Measurements from ENCODE around the gene SAMD10.
"Not testable (repeated sequence)": the region's sequence is repeated elsewhere in the genome, so short reads cannot be mapped to it uniquely, and the experiment has no call there.

The SAMD10 gene

DNA sequence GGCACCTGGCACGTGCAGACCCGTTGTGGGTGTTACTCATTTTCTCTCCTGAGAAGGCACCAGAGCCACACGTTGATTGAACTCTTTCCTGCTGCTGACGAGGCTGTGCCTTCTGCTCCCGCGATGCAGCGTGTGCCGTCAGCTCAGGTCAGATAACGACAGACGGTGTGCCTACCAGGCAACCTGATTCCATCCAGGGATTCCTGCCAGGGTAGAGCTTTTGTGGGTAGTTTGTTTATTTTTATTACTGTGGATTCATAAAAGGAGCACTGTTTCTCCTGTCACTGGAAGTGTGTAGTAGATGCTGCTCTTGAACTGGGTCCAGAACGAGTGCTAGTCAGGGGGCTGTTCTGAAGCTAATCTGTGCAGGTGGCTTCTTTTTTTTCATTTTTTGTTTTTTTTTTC lies 22.2 kb upstream of the SAMD10 start:
- DNase-seq (ENCODE audit: low read depth), result no peak

DNA sequence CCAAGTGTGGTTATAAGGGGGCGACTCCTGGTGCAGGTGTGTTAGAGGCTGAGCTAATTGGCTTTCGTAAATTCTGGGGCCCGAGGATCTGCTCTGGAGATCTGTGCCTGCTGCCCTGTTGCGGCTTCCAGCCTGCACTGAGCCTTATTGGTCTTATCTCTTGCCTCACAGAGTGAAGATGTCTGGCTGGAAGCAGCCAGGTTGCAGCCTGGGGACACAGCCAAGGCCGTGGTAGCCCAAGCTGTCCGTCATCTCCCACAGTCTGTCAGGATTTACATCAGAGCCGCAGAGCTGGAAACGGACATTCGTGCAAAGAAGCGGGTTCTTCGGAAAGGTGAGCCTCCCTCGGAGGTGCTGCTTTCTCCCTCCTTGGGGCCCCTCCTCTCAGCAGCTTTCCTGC lies 21.5 kb upstream of the SAMD10 start:
- DNase-seq (ENCODE audit: low read depth), result no peak

DNA sequence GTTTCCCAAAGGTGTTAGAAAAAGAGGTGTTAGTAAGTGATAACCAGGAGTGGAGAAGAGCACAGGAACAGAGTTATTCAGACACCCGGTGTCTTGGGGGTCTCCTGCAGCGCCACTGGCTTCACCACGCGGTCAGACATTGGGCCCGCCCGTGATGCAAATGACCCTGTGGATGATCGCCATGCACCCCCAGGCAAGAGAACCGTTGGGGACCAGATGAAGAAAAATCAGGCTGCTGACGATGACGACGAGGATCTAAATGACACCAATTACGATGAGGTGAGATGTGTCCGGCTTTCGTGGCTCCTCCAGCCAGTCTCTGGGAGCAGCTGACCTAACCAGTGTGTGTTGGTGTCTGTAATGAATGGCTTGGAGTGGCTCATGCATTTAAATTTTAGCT lies 3.5 kb upstream of the SAMD10 start:
- no peak for DNase-seq (ENCODE audit: low read depth)

DNA sequence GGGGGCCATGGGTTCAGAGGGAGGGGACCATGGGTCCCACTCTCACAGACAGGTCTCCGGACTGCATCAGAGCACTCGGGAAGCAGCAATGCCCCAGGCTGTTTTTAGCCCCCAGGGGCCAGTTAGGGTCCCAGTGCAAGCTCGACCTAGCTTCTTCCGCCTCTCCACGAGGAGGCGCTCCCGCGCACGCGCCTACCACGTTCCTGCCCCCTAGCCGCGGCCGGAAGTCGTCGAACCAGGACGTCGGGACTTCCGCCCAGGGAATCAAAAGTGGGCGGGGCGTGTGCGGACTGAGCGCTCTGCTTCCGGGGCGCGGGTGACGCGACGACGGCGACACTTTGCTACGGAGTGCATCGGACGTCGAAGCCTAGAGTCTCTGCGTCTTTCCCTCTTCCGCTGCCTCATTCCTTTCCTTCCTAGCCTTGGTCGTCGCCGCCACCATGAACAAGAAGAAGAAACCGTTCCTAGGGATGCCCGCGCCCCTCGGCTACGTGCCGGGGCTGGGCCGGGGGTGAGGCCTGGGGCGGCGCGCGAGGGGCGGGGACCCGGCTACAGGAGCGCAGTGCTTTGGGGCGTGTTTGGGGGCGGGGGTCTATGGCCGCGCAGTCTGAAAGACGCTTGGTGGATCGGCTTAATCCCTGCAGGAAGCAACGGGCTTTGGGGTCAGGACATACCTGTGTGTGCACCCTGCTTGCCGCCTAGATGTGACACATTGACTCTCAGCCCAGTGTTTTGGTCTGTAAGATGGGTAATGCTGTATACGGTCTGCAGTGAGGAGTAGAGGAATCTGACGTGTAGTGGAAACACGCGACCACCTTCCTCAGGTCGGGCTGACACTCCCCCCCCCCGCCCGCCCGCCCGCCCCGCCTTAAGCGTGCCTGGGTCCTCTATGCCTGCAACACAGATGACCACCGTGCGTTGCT lies 1.6 kb upstream of the SAMD10 start, which contains the start of gene PRPF6:
TSS of gene PRPF6 (plus strand) at position 327 of the 923 bp plus-strand sequence. CDS start at position 441, 114 bp downstream.
- DNase-seq (ENCODE audit: low read depth), result peak; percentile 88

DNA sequence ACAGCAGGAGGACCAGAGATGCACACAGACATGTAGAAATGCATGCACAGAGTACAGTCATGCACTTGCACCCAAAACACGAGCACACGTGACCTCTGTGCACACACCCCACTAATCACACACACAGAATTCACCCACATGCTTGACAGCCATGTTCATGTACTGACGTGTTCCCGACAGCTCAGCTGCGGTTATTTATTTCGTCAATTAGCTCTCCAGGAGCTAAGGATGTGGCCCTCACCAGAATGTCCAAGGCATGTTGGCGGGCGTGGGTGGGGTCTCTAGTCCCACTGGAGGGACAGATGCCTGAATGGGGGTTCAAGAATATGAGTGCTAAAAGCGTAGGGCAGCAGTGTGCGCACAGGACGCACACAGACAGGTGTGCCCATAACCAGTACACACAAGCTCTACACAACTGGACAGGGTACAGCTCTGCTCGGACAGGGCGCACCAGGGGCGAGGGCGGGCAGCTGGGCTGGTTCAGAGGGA lies 919 bp upstream of the SAMD10 start:
- no peak for DNase-seq (ENCODE audit: low read depth)

DNA sequence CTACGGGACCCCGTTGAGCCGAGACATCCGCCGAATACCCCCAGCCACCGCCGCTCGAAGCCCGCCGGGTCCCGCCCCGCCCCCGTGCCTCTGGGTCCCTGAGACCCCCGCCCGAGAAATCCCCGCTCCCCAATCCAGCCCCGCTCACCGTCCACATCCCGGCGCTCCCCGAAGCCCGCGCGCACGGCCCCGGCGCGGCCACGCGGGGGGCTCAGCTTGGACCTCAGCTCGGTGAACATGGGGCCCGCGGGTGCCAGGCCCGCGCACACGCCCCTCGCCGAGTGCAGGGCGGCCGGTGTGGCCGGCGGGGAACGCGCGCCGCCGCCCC lies 249 bp downstream of the SAMD10 start:
- DNase-seq (ENCODE audit: low read depth), result no peak

DNA sequence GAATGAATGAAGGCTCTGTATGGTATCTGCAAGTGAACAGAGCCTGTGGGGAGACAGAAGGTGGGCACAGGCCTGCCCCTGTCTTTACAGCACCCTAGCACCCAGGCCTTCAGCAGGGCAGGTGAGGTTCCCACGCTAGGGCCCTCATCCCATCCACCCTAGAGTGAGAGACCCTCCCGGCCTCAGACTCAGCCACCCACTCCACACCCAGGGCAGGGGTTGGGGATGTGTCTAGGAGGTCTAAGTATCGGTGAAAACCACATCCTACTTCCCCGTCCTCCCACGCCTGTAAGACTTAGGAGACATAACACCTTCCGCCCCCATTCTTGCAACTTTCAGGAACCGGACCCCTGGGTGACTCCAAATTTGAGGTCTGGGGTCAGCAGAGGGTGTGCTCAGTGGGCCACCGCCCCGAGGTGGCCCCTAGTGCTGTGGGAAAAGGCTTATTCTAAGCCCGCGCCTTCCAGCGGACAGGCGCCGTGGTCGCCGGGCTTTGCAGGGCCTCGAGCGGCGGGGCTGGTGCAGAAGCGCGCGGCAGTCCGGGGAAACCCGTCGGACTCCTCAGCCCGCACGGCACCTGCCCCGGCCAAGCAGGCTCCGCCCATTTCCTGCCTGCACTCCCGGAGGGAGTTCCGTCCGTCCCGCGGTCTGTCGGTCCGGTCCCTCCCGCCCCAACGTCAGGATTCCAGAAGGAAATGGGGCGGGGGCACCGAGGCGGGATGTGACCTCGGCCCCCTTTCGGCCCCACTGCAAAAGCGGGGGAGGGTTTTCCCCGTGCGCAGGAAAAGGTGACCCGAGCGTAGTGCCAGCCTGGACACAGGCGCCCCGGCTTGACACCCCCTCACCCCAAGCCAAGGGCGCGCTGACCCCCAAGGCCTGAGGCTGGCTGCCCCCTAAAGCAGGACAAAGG lies 868 bp downstream of the SAMD10 start:
- DNase-seq (ENCODE audit: low read depth), result no peak

DNA sequence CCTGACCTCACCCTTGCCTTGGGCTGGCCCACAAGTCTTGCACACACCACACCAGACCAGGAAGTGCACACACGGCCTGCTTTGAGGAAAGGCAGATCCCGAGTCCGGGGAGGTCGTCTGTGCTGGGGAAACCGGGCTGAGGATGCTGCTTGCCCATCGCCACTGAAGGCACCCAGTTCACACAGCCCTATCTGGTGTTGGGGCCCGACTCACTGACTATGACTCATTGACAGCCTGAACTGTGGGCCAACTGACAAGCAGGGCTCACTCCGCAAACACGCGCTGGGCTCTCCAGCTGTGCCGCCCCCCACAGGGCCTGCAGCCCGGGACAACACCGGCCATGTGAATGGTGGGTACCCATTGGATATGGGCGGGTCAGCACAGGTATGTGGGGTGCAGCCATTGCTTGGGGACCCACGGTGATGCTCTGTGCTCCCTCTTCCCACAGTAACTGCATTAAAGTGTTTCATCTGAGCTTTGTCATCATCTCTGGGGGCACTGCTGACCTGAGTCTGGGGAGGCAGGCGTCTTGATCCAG lies 1.6 kb downstream of the SAMD10 start:
- peak; percentile 51 for DNase-seq (ENCODE audit: low read depth)

DNA sequence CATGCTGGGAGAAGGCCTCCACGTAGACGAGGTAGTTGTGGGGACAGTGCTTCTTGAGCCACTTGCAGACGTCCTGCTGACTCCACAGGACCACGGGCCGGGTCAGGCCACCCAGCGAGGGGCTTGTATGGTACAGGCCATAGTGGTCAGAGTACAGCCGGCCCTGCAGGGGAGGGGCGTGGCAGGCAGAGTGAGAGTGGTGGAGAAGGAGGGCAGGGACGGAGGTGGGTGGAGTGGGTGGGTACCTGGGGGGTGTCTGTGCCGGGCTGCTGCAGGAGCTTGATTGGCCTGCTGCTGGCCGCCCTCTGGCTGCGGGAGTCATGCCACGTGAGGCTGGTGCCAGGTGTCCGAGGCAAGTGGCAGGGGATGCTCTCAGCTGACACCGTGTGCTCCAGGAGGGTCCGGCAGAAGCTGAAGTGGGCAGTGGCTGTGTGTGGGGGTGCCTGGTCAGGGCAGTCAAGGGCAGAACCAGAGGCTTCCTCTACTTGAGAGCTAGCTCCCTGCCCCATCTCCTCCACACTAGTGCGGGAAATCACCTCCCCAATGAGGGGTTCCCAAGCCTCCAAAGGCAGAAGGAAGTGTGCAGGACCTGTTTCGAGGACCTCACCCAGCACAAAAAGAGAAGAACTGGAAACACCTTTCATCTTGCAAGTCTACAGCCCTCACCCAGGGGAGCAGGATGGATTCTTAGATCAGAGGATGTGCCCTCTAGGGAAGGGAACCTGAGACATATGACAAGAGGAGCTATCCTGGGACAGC lies 2.3 kb downstream of the SAMD10 start:
- no peak for DNase-seq (ENCODE audit: low read depth)

DNA sequence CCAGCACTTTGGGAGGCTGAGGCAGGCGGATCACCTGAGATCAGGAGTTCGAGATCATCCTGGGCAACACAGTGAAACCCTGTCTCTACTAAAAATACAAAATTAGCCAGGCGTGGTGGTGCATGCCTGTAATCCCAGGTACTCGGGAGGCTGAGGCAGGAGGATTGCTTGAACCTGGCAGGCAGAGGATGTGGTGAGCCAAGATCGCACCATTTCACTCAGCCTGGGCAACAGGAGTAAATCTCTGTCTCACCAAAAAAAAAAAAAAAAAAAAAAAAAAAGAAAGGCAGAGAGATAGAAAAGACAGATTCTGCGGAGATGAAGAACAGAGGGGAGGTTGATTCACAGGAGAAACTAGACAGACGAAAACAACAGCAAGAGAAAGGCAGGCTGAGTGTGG lies 2.9 kb downstream of the SAMD10 start:
- DNase-seq (ENCODE audit: low read depth), result not testable (repeated sequence)

DNA sequence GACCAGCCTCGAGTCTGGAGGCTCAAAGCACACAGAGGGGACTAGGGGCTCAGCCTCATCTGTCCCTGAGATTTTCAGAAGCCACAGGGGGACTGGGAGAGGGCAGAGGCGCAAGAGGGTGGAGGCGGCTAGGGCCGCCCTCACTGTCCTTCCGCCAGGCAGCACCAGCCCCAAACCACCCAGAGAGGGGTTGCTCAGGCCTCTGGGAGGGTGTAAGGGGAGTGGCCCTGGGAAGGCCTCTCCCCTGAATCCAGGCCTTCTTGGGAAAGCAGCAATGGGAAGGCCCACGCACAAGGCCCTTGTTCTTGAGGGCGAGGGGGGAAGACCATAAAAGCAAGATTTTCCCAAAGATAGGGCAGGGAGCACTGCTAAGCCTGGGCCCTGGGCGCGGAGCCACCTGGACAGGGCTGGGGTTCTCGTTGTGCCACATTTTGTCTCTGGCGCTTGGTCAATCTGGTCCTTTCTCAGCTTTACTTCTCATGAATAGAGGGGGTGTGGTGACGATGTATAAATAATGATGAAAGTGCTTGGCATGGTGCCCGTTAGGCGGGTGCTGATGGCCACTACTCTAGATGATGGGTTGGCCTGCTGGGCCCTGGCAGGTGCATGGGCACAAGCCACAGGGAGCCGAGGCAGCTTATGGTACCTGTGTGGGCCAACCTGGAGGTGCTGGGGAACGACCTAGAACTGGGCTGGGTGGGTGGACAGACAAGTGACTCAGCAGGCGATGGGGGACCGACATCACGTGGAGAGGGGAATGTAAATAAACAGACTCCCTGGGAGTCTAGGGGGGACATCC lies 4.8 kb downstream of the SAMD10 start:
- no peak for DNase-seq (ENCODE audit: low read depth)

DNA sequence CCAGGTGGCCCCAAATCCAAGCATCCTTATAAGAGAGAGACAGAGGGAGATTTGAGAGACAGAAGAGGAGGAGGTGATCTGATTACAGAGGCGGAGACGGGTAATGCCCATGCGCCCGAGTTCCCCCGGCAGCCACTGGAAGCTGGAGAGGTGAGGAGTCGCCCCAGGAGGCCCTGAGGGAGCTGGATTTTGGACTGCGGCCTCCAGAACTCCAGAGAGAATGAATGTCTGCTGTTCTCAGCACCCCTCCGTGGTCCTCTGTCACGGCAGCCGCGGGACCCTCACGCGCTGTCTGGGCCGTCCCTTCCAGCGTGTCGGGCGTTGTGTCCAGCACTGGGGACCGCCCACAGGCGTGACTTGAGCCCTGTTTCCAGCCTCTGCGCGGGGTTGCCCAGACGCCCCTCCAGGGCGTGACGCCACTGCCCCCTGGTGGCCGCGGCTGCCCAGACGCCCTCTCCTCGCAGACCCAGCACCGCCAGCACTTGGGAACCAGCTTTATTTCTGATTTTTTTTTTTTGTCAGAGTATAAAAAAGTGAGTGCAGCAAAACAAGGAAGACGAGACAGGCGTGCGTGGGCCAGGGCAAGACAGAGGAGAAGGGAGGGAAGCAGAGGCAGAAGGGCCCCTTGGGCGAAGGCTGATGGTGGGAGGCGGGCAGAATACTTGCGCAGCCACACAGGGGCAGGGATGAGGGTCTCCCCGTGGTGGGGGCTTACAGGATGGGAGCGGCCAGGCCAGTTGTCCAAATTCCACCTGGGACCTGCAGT lies 5.6 kb downstream of the SAMD10 start:
- DNase-seq (ENCODE audit: low read depth), result peak; percentile 59

DNA sequence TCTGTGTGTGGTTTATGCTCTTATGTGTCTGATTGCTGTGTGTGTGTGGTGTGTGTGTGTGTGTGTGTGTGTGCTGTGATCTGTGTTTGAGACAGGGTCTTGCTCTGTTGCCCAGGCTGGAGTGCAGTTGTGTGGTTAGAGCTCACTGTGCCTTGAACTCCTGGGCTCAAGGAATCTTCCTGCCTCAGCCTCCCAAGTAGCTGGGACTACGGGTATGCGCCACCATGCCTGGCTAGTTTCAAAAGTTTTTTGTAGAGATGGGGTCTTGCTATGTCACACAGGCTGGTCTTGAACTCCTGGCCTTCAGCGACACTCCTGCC lies 6.3 kb downstream of the SAMD10 start:
- no peak for DNase-seq (ENCODE audit: low read depth)

DNA sequence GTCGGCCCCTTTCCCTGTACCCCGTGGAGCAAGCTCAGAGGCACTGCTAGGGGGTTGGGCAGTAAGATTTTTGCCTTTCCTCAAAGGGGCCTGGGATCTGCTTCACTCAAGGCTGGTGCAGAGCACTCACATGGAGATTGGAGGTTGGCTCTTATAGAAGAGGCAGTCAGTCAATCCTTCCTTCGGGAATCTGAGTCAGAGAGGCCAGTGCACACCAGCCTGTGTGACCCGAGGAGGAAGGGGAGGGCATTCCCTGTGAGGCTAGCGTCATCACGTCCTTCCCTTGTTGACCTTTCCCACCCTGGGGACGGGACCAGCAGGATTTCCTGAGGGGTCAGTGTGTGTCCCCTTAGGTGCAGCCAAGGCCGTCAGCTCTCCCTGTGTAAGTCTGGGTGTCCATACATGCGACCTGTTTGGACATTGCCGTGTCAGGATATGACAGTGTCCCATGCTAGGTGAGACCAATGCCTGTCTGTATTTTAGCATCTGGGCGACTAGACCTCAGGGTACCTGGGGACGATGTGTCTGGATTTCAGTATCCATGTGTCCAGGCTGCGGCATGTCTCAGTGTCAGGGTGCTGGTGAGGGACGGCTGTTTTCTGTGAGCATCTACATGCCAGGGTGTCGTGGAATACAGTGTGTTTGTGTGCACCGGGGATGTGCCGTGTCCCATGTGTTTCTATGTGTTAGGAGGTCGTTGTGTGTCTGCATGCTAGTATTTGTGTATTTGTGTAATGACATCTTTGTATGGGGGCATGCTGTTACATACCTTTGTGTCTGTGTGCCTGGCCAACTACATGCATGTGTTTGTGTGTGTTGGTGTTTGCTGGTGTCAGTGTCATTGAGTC lies 6.9 kb downstream of the SAMD10 start:
- no peak for DNase-seq (ENCODE audit: low read depth)

DNA sequence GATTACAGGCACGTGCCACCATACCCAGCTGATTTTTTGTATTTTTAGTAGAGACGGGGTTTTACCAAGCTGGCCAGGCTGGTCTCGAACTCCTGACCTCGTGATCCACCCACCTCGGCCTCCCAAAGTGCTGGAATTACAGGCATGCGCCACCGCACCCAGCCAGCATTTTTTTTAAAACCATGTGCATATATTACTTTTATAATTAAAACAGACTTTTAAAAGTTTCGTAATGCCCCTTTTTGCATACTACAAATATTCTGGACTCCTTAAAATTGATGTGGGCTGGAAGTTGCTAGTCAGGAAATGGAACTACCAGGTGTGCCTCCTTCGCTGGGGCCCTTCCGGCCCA lies 7.5 kb downstream of the SAMD10 start:
- DNase-seq (ENCODE audit: low read depth), result not testable (repeated sequence)

DNA sequence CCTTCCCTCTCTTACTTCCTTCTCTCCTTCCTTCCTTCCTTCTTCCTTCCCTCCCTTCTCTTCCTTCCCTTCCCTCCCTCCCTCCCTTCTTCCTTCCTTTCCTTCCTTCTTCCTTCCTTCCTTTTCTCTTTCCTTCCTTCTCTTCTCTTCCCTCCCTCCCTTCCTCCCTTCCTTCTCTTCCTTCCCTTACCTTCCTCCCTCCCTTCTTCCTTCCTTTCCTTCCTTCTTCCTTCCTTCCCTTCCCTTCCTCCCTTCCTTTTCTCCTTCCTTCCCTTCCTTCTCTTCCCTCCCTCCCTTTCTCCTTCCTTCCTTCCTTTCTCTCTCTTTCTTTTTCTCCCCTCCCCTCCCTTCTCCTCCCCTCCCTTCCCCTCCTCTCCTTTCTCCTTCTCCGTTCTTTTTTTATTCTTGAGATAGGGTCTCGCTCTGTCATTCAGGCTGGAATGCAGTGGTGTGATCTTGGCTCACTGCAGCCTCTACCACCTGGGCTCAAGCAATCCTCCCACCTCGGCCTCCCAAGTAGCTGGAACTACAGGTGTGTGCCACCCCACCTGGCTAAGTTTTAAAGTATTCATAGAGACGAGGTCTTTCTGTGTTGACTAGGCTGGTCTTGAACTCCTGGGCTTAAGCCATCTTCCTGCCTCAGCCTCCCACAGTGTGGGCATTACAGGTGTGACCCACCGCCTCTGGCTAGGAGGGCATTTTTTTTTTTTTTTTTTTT lies 8.6 kb downstream of the SAMD10 start:
- no peak for DNase-seq (ENCODE audit: low read depth)

DNA sequence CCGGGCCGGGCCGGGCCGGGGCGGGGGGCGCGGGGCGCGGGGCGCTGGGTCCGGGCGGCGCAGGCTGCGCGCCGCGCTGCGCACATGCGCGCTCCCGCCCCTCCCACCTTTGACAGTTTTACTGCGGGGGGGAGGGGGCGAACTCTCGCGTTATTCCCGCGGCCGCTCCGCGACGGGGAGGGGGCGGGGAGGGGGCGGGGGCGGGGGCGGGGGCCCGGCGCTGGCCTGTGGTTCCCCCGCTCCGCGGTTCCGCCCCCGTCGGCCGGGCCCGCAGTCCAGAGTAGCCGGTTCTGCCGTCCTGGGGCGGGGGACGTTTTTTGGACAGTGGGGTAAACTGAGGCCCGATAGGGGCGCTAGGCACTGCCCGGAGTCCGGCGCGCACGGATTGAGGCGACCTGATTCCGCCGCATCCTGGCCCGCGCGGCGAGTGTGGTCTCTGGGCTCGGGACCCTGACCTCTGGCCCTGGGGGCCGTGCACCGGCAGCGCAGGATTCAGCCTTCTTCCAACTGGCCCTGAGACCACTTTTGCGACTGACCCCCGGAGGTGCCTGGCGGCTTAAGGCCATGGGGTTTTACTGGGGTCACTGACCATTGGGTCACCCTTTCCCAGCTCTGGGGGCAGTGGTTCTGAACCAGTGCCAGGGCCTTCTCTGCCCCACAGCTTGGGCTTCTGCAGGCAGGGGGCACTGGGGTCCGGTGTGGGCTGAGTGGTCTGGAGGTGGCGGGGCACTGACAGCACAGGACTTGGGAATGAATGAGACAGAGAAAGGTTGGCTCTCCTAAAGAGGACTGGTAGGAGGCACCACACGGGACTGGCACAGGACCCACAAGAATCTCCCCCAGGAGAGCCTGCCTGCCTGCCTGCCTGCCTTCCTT lies 9.4 kb downstream of the SAMD10 start, which contains the start of gene ZNF512B:
TSS of gene ZNF512B (minus strand) at position 93 of the 876 bp plus-strand sequence. CDS start 1,980 bp downstream, outside the sequence.
- DNase-seq (ENCODE audit: low read depth), result no peak
